CD4-positive, alpha-beta T cell treated with Interleukin-15 for 4 hours (primary cell): ENCODE measurements around the gene MRPS34.
A peak's percentile ranks its signal among the peaks of the same experiment; 100 is the strongest.

Experiments used
- DNase-seq: peaks from one replicate; pipeline ENCODE4 v3.0.0-alpha.2; 2020; ENCODE audit warnings: low spot score

The MRPS34 gene

DNA sequence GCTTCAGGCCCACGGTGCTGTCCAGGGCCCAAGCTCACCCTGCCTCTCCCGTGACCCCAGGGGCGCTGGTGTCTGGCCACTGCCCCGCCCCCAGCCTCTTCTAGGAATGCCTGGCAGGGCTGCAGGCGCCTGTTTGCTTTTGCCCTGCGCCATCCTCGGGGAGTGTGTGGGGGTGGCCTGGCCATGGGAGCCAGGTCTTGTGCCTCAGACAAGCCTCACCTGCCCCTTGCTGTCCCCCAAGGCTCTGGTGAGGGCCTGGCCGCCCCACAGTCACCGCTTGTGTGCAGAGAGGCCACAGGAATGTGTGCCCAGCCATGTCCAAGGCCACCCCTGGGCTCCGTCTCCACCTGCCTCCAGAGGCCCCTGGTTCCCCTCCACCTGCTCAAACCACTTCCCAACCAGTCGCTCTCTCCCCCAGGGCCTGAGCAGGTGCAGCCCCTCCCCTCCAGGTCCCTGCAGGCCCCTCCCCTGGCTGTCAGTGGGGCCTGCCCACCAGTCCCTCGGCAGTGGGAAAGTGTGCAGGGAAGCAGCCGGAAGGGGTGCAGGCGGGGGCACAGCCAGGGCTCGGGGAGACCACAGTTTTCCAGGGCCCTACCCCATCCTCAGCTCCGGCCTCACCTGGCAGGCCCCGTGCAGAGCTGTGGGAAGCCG is 21.4 kb upstream of the MRPS34 start:
- DNase-seq = no peak

DNA sequence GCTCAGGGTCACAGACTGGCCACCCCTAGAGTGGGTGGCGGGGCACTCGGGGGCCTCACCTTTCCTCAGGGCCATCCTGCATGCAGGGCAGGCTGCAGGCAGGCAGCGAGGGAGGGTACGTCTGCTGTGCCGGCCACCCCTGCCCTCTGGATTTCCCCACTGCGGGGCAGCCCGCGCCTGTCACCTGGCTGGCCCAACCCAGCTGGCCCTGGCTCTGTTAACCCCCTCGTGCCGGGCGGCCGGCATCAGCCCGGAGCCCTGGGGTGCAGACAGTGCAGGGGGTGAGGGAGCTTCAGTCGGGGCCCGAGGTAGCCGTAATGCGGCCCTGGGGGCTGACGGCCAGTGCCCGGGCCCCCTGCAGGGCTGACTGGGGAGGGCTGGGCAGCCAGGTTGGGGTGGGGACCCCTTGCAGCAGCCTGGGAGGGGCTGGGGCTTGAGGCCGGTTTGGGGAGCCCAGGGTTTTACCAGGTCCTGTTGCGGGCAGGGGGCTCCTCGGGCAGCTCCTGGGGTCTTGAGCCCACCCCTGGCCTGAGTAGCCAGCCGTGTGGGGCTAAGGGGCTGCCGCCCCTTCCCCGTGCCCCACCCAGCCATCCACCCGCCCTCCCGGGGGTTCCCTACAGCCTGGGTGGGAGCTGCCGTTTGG is 20.8 kb upstream of the MRPS34 start, which contains the start of gene IGFALS:
Gene IGFALS (minus strand): TSS at position 128 of the 643 bp plus-strand sequence. CDS start 53 bp downstream, at position 75.
- DNase-seq = no peak

DNA sequence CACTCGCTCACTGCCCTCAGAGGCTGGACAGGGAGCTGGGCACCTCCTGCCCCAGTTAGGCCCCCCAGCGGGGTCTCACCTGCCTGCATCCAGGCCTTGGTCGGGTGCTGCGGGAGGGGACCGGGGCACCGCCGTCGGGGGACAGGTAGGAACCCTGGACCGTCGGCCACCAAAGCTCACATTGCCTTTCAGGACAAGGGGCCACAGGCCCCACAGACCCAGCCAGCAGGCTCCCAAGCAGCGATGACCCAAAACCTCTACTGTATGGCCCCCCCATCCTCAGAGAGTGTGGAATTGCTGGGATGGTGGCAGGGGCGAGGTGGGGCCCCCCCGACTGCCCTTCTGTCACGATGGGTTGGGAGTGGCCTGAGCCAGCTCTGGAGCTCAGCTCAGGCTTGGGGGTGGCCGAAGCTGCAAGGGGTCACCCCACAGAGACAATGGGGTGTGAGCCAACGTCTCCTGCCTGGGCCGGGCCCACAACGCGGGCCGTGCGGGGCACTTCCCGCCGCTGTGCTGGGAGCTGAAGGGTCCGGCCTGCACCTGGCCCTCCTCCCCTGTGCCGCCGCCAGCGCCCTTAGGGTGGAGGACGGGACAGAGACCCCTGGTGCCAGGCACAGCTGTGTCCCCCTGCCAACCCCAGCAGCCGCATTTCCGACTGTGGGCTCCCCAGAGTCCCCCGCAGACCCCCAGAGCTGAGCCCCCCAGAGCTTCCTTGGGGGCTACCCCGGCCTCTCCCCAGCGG is 20.1 kb upstream of the MRPS34 start:
- DNase-seq = no peak

DNA sequence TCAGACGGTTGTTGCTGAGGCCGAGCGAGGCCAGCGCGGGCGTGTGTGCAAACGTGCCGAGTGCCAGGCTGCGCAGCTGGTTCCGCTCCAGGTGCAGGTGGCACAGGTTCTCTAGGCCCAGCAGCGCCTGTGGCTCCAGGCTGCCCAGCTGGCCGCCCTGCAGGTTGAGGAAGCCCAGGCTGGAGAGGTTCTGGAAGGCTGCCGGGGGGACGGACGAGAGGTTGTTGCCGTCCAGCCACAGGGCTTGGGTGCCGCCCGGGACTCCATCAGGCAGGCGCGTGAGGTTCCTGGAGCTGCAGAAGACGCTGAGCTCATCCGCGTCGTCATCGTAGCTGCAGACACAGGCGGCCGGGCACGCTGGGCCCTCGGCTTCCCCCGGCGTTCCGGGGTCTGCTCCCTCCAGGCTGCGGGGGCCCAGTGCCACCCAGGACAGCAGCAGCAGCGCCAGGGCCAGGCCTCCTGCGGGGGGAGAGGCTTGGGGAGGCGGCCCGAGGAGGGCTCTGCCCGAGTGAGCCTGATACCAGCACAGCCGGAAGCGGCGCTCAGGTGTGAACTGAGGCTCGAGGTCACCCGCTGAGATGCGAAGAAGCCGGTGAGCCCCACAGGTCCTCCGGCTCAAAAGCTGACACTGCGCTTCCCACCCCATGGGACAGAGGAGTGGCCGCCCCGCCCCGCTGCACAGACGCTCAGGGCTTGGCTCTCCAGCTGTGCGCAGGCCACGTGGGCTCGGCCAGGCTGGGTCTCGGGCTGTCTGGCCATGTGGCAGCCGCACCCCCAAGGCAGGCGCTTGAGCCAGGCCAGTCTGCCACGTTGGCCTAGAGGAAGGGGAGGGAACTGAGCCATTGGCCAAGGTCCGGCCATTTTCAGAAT is 19.2 kb upstream of the MRPS34 start:
- DNase-seq = no peak

DNA sequence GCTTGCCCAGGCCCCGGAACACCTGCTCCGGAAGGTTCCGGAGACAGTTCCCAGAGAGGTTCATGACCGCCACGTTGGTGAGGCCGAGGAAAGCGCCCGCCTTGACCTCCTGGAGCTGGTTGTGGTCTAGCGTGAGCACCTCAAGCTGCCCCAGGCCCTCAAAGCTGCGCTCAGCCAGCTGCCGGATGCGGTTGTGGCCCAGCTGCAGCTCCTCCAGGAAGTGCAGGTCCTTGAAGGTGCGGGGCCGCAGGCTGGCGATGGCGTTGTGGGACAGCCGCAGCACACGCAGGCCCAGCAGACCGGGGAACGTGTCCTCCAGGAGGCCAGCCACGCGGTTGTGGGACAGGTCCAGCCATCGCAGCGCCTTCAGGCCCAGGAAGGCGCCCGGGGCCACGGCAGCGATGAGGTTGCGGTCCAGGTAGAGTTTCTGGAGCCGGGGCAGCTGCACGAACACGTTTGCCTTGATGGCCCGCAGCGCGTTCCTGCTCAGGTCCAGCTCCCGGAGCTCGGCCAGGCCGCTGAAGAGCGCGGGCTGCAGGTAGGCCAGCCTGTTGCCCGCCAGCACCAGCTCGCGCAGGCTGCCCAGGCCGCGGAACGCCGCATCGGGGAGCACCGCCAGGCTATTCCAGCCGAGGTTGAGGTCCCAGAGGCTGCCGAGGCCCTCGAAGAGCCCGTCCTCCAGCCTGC is 18.5 kb upstream of the MRPS34 start:
- no peak for DNase-seq

DNA sequence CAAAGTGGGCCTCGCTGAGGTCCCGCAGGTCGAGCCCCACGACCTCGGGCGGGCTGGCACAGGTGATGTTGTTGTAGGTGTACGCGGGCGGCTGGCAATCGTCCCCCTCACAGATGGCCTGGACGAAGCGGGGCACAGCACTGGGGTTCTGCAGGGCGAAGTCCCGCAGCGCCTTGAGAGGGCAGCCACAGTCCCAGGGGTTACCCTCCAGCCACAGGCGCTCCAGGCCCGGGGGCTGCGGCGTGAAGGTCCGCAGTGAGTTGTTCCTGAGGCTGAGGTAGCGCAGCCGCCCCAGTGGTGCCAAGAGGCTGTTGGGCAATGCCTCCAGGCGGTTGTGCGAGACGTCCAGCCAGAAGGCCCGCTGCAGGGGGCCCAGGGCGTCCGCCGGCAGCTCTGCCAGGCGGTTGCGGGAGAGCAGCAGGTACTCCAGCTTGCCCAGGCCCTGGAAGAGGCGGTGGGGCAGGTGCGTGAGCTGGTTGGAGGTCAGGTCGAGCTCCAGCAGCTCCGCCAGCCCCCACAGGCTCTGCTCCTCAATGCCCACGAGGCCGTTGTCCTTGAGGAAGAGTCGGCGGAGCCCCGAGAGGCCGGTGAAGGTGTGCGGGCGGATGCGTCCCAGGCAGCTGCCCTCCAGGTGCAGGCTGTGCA is 17.8 kb upstream of the MRPS34 start:
- DNase-seq = no peak

DNA sequence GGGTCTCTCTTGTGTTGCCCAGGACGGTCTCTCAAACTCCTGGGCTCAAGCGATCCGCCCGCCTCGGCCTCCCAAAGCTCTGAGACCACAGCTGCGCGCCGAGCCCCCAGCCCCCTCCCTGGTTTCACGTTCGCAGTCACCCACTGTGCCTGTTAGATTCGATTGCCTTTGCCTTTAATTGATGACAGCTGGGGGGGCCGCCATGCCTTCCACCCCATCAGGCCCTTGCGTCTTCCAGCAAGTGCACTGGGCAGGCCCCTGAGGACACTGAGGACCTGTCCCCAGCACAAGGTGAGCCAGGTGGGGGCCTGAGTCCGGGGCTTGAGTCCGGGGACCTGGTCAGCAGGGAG is 17.3 kb upstream of the MRPS34 start:
- no peak for DNase-seq

DNA sequence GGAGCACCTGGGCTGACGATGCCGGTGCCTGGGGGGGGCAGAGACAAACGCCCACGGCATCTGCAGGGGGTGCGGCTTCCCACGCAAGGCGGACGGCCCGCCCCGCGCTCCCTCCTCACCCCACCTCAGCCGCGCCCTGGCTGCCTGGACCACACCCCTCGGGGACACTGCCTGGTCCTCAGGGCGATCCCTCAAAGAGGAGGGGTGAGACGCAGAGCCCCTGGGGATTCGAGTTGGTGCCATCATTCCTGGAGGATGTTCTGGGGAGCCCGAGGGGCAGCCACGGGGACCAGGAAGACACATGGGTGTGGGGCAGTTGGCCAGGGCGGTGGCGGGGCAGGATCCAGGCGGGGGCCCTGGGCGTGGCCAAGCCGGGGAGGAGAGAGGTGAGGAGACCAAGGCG is 16.7 kb upstream of the MRPS34 start:
- DNase-seq = no peak

DNA sequence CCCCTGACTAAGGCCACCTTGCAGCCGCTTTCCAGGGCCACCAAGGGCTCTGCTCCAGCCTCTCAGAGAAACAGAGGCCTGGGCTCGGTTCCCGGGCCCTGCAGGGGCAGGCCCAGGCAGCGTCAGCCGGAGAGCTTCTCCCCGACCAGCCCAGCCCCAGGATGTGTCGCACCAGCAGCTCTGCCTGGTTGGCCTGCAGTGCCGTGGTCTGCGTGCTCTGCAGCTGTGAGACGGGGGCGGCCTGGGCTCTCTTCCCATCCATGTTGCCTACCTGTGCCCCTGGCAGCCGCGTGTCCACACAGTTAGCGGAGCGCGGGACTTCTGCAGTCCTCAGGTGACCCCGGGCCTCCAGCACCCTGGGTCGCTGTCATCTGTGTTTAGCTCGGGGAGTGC is 15.8 kb upstream of the MRPS34 start:
- no peak for DNase-seq

DNA sequence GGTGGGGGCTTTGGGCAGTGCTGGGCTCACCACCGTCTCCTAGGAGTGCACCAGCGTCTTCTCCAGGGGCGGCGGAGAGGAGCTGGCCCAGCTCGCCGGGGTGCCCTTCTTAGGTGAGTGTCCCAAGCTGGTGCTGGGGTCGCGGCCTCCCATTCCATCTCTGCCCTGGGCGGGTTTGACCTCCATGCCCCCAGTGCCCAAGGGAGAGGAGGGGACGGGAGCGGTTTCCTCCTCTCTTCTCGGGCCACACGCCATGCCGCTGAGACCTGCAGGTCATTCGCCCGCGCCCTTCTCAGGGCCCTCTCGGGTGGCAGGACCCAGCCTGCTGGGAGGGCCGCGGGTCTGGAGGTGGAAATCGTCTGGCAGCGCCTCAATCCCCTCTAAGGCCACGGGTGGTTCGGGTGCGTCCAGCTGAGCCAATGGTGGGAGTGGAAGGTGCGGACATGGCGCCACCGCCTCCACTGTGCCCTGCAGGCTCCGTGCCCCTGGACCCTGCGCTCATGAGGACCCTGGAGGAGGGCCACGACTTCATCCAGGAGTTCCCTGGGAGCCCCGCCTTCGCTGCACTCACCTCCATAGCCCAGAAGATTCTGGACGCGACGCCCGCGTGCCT is 15.3 kb upstream of the MRPS34 start:
- DNase-seq = no peak

DNA sequence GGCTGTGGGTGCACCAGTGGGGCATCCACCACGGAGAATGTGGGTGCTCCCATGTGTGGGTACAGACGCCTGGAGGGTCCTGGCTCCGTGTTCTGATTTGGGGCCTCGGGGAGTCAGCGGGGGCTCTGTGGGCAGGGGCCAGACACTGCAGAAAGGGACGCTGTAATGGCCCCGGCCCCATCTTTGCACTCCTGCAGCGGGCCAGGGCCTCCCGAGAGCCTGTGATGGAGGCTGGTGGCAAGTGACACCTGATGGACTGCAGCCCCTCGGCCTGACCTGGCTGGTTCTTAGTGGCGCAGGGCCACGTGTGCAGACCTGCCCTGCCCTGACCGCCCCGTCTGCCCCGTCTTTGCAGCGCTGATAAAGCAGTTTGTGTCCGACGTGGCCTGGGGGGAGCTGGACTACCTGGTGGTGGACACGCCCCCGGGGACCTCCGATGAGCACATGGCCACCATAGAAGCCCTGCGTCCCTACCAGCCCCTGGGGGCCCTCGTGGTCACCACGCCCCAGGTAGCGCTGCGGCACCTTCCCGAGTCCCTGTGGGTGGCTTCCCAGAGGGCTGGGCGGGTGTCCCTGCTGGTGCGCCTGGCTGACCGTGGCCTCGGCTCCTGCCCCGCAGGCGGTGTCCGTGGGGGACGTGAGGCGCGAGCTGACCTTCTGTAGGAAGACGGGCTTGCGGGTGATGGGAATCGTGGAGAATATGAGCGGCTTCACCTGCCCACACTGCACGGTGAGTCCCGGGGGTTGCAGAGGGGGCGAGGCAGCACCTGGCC is 14.6 kb upstream of the MRPS34 start:
- DNase-seq = no peak

DNA sequence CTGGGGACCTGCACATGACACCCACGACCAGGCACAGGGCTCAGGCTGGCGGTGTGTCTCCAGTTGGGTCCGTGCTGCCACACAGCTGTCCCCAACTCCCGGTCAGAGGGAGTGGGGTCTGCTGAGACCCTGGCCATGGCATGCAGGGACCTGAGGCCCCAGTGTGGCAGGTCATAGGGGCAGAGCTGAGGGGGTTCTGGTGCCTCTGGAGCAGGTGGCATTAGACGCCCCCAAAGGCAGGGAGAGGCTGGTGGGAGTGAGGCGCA is 14.1 kb upstream of the MRPS34 start:
- no peak for DNase-seq

DNA sequence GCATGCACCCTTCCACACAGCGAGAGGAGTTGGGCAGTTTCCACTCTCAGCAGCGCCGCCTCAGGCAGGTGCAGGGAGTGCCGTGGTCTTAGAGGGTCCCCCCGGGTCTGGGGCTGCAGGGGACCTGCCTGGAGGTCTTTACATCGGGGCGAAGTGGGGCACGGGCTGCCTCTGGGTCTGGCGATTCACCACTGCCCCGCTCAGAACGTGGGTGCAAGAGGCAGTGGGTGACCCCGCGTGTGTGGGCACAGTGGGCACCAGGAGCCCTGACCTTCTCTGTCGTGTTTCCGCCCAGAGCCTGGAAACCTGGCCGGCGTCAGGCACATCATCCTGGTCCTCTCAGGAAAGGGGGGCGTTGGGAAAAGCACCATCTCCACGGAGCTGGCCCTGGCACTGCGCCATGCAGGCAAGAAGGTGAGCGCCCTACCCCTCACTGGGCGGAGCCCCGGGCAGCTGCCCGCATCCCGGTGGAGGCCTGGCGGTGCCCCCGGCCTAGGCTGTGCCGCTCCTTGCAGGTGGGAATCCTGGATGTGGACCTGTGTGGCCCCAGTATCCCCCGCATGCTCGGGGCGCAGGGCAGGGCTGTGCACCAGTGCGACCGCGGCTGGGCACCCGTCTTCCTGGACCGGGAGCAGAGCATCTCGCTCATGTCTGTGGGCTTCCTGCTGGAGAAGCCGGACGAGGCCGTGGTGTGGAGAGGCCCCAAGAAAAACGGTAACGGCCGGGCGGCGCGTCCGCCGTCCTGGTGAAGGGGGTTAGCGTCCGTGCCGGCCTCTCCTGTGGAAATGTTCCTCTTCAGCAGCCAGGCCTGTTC is 13.5 kb upstream of the MRPS34 start:
- DNase-seq = no peak

DNA sequence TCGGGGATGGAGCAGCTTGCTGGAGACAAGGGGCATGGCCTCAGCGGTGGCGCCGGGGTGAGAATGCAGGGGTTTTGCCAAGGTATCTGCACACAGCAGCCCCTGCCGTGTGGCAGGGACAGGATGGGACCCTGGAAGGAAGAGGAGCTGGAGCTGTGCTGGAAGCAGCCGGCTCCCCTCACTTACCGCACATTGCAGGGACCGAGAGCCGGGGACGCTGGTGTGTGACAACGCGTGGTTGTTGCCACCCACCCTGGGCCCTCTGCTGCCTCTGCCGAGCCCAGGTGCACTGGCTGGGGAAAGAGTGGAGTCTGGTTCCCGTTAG is 12.9 kb upstream of the MRPS34 start:
- no peak for DNase-seq

DNA sequence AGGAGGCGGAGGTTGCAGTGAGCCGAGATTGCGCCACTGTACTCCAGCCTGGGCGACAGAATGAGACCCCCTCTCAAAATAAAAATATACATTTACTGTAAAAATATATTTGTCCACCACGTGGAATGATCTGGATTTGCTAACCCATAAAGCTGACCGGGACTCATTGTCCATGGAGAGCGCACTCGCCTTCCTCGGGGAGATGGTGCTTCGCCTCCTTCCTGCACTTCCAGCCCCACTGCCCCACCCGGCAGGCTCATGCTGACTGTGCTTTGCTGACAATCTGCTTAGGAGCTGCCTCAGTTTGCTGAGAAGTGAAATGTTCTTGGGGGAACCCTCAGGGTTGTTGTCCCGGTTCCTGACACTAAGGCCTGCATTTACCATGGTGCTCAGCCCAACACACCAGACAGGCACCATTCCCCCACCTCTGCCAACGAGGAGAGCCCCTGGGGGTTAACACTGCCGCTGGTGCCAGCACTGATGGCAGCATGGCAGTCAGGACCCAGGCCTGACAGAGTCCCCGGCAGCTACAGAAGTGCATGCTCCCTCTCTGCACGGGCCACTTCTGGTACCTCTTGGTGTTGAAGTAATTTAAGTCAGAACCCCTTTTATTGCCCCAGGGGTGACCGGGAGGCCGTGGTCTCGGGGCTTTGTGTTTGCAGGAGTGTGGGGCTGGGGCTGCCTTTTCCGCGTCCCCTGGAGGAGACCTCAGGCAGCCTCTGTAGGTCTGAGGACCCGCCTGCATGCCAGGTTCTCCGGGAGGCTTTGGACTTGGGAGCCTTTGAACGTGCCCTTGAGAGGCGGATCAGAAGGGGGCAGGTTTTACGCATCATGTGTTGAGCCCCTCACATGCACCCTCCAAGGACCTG is 12.3 kb upstream of the MRPS34 start:
- DNase-seq = no peak

DNA sequence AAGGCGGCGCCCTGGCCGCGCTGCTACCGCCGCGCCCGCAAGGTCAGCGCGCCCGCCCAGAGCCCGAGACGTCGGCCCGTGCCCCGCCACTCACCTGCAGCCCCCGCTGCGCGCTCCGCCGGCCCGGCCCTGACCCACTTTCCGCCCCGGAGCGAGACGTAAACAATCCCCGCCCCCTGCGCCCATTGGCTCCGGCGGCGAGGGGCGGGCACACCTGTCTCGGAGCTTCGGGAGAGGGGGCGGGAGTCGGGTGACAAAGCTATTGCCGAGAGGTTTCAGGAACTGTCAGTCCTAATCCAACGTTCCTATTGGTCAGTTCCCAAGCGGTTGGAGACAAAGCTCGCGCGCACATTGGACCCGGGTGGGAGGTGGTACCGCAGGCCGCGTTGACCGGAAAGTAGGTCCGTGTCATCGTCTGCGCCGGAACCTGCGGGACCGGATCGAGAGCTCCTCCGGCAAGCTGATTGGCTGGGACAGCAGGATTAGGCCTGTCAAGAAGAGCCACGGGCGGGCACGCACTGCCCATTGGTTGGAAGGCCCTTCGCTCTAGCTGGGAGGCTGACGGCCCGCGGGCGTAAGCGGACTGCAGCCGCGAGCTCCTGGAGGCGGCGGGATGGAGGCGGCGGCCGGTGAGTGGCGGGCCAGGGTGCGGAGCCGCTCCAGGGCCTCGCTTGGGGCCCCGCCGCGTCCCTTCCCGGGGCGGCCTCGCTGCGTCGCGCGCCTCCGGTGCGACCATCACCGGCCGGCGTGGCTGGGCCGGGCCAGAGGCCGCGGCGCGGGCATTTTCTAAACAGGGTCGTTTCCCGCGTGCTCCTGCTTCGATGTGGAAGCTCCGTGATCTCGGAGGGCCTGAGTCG is 9.7 kb upstream of the MRPS34 start, which contains the start of the genes NUBP2 and SPSB3:
Gene NUBP2 (plus strand): TSS at position 553 of the 857 bp plus-strand sequence. CDS start 61 bp downstream, at position 614.
Gene SPSB3 (minus strand): TSS at position 164 of the 857 bp plus-strand sequence. CDS start 1,088 bp downstream, outside the sequence.
- DNase-seq = peak; percentile 99

DNA sequence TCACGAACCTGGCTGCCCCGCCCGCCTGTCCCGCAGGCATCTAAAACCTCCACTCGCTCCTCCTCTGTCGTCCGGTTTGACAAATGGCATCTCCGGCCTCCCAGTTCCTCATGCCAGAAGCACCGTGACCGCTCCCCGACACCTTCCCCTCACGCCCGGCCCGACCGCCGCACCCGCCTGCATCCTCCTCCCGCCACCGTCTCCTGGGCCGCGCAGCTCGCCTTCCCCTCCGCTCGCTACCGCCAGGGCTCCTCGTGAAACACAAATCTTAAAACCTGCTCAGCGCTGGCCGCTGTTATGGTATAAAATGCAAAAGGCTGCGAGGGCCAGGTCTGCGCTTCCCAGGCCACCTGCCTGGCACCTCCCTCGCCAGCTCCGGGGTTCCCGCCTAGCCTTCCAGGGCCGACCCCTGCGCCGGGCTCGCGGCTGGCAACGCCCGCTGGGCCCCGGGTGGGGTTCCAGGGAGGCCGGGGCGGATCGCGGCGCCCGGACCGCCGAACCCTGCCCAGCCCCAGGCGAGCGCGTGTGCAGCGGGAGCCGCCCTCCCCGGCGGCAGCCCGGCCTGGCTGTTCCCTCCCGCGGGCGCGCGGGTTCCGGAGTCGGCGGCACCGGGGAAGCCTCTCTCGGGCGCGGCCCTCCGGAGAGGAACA is 8.9 kb upstream of the MRPS34 start:
- peak; percentile 13 for DNase-seq
